ENCODE measurements around the gene LETM1.

The LETM1 gene

GRCh38 chr4:1773754-1774153 is 82.2 kb downstream of the LETM1 start:
- no peak for DNase-seq

GRCh38 chr4:1772853-1773538 is 83.0 kb downstream of the LETM1 start:
- no peak for DNase-seq

- no peak for DNase-seq
Measured at GRCh38 chr4:1771555-1772305, 84.2 kb downstream of the LETM1 start.

GRCh38 chr4:1770791-1771231 is 85.1 kb downstream of the LETM1 start:
- no peak for DNase-seq

- DNase-seq = no peak
Measured at GRCh38 chr4:1770245-1770644, 85.7 kb downstream of the LETM1 start.

GRCh38 chr4:1769692-1770091 is 86.3 kb downstream of the LETM1 start:
- DNase-seq = no peak

GRCh38 chr4:1768367-1769034 is 87.5 kb downstream of the LETM1 start:
- no peak for DNase-seq

GRCh38 chr4:1767770-1768366 is 88.1 kb downstream of the LETM1 start:
- peak; percentile 33 for DNase-seq

GRCh38 chr4:1767061-1767769 is 88.7 kb downstream of the LETM1 start:
- DNase-seq = peak; percentile 34

- no peak for DNase-seq
Measured at GRCh38 chr4:1766106-1767060, 89.6 kb downstream of the LETM1 start.

- no peak for DNase-seq
Measured at GRCh38 chr4:1765409-1766072, 90.4 kb downstream of the LETM1 start.

GRCh38 chr4:1764670-1765069 is 91.3 kb downstream of the LETM1 start:
- DNase-seq = no peak

GRCh38 chr4:1763550-1764080 is 92.3 kb downstream of the LETM1 start:
- DNase-seq = no peak

- no peak for DNase-seq
Measured at GRCh38 chr4:1763070-1763549, 92.8 kb downstream of the LETM1 start.

- DNase-seq = no peak
Measured at GRCh38 chr4:1762264-1763010, 93.5 kb downstream of the LETM1 start.
